Liver (tissue), 3 donors: Measurements from ENCODE around the gene HES6.

Source experiments
- EGR1 ChIP-seq, 2 donors: IDR thresholded peaks; 2 replicates each; pipeline ENCODE4 v1.6.1; 2016 to 2018; ENCODE audit warnings: antibody characterized with exemption in 2 of 2, low read depth in 2 of 2
- FOXA1 ChIP-seq: IDR thresholded peaks from 2 replicates; pipeline ENCODE4 v1.6.1; 2016; ENCODE audit warnings: antibody characterized with exemption
- GABPA ChIP-seq, 2 donors: IDR thresholded peaks in 1 of 2; conservative IDR thresholded peaks in 1 of 2; 2 replicates each; pipeline ENCODE4 v1.6.1; 2016; ENCODE audit warnings: antibody characterized with exemption in 2 of 2, mild to moderate bottlenecking in 1 of 2, moderate library complexity in 1 of 2
- HNF4G ChIP-seq: IDR thresholded peaks from 2 replicates; pipeline ENCODE4 v1.6.1; 2016; ENCODE audit warnings: antibody characterized with exemption
- RAD21 ChIP-seq, 2 donors: IDR thresholded peaks; 2 replicates each; pipeline ENCODE4 v1.6.1; 2016; ENCODE audit warnings: antibody characterized with exemption in 2 of 2, mild to moderate bottlenecking in 2 of 2
- SP1 ChIP-seq: IDR thresholded peaks from 2 replicates; pipeline ENCODE4 v1.6.1; 2018; ENCODE audit warnings: antibody characterized with exemption, mild to moderate bottlenecking
- TAF1 ChIP-seq: conservative IDR thresholded peaks from 2 replicates; pipeline ENCODE4 v1.6.1; 2016; ENCODE audit warnings: antibody characterized with exemption, mild to moderate bottlenecking
- YY1 ChIP-seq: IDR thresholded peaks from 2 replicates; pipeline ENCODE4 v1.6.1; 2016; ENCODE audit warnings: antibody characterized with exemption, mild to moderate bottlenecking
- TF ChIP-seq, protein P1 (sequence below): fragments of 150-350 bp; IDR thresholded peaks from 2 replicates; pipeline ENCODE4 v1.5.1; 2017; ENCODE audit warnings: improper control_type of control experiment, low read depth, low read length; ENCODE audit not compliant: missing input control
- TF ChIP-seq, protein P2 (sequence below): IDR thresholded peaks from 2 replicates; pipeline ENCODE4 v1.6.1; 2016; ENCODE audit warnings: antibody characterized with exemption, mild to moderate bottlenecking
- TF ChIP-seq, protein P3 (sequence below): IDR thresholded peaks from 2 replicates; pipeline ENCODE4 v1.6.1; 2016; ENCODE audit warnings: antibody characterized with exemption
- TF ChIP-seq, protein P4 (sequence below): IDR thresholded peaks from 2 replicates; pipeline ENCODE4 v1.6.1; 2016; ENCODE audit warnings: antibody characterized with exemption
- donor health status: healthy.
- donor health status: healthy.

DNA sequence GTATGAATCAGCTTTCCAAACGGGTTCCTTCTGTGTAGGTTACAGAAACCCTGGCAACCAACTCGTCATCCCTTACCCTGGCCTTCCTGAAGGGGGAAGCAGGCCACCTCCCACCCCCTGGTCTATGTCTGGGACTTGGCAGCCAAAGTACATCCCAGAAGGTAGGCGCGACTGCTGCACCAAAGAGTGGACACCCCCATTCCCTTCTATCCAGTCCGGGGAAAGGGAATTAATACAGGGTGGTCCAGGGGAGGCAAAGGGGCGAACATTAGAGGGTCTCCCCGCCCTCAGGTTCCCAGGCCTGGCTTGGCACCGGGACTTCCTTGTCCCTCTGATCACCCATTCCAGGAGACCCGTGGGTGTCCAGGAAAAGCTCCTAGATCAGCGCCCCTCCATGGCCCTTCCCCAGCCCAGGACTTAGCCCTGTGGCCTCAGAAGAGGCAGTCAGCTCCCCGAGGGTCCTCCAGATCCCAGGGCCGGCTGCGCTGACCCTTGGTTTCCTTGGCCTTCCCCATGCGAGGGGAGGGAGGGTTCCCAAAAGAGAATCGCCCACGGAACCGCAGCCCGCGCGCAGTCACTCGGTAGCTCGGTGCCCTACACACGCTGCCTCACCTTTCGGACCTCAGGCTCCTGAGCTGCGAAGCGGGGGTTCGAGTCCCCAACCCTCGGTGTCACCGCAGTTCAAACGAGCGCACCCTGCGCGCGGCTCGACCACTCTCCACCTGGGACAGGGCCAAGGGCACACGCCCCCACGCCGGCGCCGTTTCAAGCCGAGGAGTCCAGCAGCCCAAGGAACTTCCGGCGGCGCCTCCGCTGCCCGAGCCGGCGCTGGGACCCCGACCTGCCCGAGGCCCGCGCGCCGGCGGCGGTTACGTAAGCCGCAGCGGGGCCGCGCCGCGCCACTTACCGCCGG lies 48.2 kb upstream of the HES6 start, which contains the start of gene PER2:
- TF ChIP-seq, protein P1, sequence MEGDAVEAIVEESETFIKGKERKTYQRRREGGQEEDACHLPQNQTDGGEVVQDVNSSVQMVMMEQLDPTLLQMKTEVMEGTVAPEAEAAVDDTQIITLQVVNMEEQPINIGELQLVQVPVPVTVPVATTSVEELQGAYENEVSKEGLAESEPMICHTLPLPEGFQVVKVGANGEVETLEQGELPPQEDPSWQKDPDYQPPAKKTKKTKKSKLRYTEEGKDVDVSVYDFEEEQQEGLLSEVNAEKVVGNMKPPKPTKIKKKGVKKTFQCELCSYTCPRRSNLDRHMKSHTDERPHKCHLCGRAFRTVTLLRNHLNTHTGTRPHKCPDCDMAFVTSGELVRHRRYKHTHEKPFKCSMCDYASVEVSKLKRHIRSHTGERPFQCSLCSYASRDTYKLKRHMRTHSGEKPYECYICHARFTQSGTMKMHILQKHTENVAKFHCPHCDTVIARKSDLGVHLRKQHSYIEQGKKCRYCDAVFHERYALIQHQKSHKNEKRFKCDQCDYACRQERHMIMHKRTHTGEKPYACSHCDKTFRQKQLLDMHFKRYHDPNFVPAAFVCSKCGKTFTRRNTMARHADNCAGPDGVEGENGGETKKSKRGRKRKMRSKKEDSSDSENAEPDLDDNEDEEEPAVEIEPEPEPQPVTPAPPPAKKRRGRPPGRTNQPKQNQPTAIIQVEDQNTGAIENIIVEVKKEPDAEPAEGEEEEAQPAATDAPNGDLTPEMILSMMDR = peak; percentile 15
- TF ChIP-seq, protein P2, sequence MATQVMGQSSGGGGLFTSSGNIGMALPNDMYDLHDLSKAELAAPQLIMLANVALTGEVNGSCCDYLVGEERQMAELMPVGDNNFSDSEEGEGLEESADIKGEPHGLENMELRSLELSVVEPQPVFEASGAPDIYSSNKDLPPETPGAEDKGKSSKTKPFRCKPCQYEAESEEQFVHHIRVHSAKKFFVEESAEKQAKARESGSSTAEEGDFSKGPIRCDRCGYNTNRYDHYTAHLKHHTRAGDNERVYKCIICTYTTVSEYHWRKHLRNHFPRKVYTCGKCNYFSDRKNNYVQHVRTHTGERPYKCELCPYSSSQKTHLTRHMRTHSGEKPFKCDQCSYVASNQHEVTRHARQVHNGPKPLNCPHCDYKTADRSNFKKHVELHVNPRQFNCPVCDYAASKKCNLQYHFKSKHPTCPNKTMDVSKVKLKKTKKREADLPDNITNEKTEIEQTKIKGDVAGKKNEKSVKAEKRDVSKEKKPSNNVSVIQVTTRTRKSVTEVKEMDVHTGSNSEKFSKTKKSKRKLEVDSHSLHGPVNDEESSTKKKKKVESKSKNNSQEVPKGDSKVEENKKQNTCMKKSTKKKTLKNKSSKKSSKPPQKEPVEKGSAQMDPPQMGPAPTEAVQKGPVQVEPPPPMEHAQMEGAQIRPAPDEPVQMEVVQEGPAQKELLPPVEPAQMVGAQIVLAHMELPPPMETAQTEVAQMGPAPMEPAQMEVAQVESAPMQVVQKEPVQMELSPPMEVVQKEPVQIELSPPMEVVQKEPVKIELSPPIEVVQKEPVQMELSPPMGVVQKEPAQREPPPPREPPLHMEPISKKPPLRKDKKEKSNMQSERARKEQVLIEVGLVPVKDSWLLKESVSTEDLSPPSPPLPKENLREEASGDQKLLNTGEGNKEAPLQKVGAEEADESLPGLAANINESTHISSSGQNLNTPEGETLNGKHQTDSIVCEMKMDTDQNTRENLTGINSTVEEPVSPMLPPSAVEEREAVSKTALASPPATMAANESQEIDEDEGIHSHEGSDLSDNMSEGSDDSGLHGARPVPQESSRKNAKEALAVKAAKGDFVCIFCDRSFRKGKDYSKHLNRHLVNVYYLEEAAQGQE = peak; percentile 18
- TF ChIP-seq, protein P3, sequence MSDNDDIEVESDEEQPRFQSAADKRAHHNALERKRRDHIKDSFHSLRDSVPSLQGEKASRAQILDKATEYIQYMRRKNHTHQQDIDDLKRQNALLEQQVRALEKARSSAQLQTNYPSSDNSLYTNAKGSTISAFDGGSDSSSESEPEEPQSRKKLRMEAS = no peak
- no peak for TF ChIP-seq RAD21 (IDR thresholded peaks at IDR 0.05)
- no peak for TF ChIP-seq FOXA1
- TF ChIP-seq EGR1 (IDR thresholded peaks at IDR 0.05; ENCODE audit: low read depth in 2 of 2) = no peak
- TF ChIP-seq SP1 = no peak
- TF ChIP-seq HNF4G = no peak
- TF ChIP-seq TAF1 = no peak
- TF ChIP-seq, protein P4, sequence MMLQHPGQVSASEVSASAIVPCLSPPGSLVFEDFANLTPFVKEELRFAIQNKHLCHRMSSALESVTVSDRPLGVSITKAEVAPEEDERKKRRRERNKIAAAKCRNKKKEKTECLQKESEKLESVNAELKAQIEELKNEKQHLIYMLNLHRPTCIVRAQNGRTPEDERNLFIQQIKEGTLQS = no peak
- no peak for TF ChIP-seq GABPA (IDR thresholded peaks at IDR 0.05 in 1 of 2, conservative IDR thresholded peaks at IDR 0.05 in 1 of 2)
- no peak for TF ChIP-seq YY1
